PFSK-1 (cell line): ENCODE results near the gene BRME1.

Source experiments
- FOXP2 ChIP-seq: optimal IDR thresholded peaks from 2 replicates; pipeline ENCODE3; 2011; ENCODE audit warnings: borderline replicate concordance, control low read depth, inconsistent platforms; ENCODE audit not compliant: insufficient read depth; ENCODE audit errors: extremely low read length, extremely low read depth
- POLR2AphosphoS5 ChIP-seq: IDR thresholded peaks from 2 replicates; pipeline ENCODE4 v1.6.1; 2012; ENCODE audit warnings: low read depth, mild to moderate bottlenecking, control low read depth, low read length, moderate library complexity
- SIN3A ChIP-seq: IDR thresholded peaks from 2 replicates; pipeline ENCODE4 v1.6.1; 2012; ENCODE audit warnings: mild to moderate bottlenecking, low read length, moderate library complexity, borderline replicate concordance; ENCODE audit not compliant: insufficient read depth
- TAF1 ChIP-seq: IDR thresholded peaks from 2 replicates; pipeline ENCODE4 v1.6.1; 2012; ENCODE audit warnings: low read length, control low read depth, borderline replicate concordance; ENCODE audit not compliant: insufficient read depth
- TF ChIP-seq, protein P1 (sequence below), 2 experiments: IDR thresholded peaks; 2 replicates each; pipeline versions ENCODE4 v1.6.1 to v1.8.0; 2011 to 2012; ENCODE audit warnings: low read depth in 2 of 2, low read length in 2 of 2, control low read depth in 1 of 2, inconsistent platforms in 1 of 2, mild to moderate bottlenecking in 1 of 2, moderate library complexity in 1 of 2; ENCODE audit not compliant: insufficient read depth in 1 of 2

The BRME1 gene

DNA sequence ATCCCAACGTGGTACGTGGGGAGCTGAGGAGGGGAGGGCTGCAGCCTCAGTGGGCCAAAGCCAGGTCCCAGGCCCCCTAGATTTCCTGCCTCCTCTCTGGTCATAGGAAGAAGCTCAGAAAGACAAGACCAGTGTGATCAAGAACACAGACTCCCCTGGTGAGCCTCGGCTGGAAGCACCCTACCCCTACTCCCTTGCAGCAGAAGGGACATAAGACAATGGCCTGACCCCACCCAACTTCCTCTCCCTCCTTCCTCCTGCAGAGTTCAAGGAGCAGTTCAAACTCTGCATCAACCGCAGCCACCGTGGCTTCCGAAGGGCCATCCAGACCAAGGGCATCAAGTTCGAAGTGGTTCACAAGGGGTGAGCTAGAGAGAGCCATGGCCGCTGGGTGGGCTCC is 20.8 kb upstream of the BRME1 start:
- no peak for TF ChIP-seq FOXP2
- TF ChIP-seq TAF1: no peak
- TF ChIP-seq POLR2AphosphoS5: no peak
- TF ChIP-seq, protein P1, sequence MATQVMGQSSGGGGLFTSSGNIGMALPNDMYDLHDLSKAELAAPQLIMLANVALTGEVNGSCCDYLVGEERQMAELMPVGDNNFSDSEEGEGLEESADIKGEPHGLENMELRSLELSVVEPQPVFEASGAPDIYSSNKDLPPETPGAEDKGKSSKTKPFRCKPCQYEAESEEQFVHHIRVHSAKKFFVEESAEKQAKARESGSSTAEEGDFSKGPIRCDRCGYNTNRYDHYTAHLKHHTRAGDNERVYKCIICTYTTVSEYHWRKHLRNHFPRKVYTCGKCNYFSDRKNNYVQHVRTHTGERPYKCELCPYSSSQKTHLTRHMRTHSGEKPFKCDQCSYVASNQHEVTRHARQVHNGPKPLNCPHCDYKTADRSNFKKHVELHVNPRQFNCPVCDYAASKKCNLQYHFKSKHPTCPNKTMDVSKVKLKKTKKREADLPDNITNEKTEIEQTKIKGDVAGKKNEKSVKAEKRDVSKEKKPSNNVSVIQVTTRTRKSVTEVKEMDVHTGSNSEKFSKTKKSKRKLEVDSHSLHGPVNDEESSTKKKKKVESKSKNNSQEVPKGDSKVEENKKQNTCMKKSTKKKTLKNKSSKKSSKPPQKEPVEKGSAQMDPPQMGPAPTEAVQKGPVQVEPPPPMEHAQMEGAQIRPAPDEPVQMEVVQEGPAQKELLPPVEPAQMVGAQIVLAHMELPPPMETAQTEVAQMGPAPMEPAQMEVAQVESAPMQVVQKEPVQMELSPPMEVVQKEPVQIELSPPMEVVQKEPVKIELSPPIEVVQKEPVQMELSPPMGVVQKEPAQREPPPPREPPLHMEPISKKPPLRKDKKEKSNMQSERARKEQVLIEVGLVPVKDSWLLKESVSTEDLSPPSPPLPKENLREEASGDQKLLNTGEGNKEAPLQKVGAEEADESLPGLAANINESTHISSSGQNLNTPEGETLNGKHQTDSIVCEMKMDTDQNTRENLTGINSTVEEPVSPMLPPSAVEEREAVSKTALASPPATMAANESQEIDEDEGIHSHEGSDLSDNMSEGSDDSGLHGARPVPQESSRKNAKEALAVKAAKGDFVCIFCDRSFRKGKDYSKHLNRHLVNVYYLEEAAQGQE (IDR thresholded peaks at IDR 0.05; ENCODE audit: insufficient read depth in 1 of 2, low read depth in 2 of 2, low read length in 2 of 2): no peak
- no peak for TF ChIP-seq SIN3A

DNA sequence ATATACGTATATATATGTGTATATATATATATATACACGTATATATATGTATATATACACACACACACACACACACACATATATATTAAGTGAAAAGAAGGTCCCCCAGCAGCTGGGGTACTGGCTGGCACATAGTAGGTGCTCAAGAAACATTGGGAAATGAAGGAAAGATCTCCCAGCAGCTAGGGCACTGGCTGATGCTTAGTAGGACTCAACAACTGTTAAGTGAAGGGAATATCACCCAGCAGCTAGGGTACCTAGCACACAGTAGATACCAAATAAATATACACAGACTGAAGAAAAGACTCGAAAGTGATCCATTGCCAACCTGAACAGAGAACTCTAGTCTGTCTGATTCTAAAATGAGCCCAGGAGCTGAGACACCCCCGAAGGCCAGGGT is 20.1 kb upstream of the BRME1 start:
- TF ChIP-seq TAF1: no peak
- TF ChIP-seq, protein P1 (IDR thresholded peaks at IDR 0.05; ENCODE audit: insufficient read depth in 1 of 2, low read depth in 2 of 2, low read length in 2 of 2): no peak
- TF ChIP-seq POLR2AphosphoS5: no peak
- TF ChIP-seq FOXP2: no peak
- no peak for TF ChIP-seq SIN3A

DNA sequence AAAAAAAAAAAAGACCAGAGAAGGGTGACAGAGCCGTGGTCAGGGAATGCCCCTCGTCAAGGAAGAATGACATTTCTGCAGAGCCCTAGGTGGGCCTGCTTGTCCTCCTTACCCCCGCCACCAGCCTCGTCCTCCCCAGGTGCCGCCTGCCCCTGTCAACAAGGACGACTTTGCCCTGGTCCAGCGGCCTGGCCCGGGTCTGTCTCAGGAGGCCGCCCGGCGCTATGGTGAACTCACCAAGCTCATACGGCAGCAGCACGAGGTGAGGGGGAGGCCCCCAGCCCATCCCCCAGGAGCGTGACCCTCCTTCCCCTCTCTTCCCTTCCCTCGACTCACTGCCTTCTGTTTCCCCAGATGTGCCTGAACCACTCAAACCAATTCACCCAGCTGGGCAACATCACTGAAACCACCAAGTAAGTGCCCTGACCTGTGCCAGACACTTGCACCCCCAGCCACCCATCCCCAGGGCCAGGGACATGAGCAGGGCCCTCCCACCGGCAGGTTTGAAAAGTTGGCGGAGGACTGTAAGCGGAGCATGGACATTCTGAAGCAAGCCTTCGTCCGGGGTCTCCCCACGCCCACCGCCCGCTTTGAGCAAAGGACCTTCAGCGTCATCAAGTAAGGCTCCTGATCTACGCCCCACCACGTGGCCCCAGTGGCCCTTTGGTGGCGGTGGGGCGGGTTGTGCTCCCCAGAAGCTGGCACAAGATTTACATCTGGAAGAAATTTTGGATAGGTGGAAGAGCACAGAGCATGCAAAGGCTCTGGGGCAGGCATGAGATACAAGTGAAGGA is 17.5 kb upstream of the BRME1 start:
- TF ChIP-seq TAF1 (no peak), POLR2AphosphoS5 (no peak), SIN3A (no peak), FOXP2 (no peak)
- TF ChIP-seq, protein P1 (IDR thresholded peaks at IDR 0.05; ENCODE audit: insufficient read depth in 1 of 2, low read depth in 2 of 2, low read length in 2 of 2): no peak

DNA sequence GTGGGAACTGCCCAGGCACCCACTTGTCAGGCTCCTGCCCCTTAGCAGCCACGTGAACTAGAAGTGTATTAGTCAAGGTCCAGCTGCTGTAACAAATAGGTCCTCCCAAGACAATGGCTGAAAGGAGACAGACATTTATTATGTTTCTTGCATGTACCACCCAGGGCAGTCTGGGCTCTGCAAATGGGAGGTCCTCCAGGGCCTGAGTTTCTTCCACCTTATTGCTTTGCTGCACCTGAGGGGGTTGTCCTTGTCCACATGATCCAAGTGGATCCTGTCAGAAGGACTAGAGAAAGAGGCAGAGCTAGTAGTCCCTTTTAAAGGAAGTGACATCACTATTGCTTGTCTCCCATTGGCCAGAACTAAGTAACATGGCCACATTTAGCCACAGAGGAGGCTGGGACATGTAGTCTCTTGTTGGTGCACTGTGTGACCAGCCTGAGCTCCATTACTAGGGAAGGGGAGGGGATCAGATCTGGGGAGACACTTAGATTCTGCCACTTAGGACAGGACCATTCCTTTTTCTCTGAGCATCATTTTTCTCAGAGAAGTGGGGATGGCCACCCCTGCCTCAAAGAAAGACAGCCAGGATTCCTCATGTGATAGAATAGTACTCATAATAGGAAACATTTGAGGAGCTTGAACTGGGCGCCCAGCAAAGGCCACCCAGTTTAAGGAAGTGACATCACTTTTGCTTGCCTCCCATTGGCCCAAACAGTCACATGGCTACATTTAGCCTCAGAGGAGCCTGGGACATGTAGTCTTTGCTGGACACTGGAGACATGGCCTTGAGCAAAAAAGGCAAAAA is 15.2 kb upstream of the BRME1 start:
- TF ChIP-seq, protein P1 (IDR thresholded peaks at IDR 0.05; ENCODE audit: insufficient read depth in 1 of 2, low read depth in 2 of 2, low read length in 2 of 2): no peak
- no peak for TF ChIP-seq POLR2AphosphoS5
